ENCODE measurements around the gene AATF. TPM values are rescaled to one million over a fixed set of nuclear protein-coding genes. Genes with fewer than 3 reads are reported as not detected.

AATF gene
- total RNA-seq, 1 donor from 2014 or later: 25.0 TPM

DNA sequence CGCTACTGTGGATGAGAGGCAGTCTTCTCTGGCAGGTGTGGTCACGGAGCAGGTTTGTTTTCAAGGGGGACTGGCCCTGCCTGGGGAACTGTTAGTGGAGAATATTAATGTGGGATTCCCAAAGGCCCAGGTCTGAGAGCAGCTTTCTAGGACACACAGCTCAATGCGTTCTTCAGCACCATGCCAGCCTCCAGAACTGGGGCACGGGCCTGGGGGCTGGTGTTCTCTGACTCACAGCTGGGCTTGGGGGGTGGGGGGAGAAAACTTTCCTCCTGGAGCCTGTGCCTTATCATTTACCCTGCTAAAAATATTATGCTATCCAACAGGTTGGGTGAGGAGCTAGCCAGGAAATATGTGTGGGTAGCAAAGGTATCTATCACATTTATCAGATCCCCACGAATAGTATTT is 24.9 kb upstream of the AATF start:
- Mint-ChIP-seq H3K27me3 (ENCODE audit: unreplicated experiment) (peaks cover 7% of the 10 kb centered on the region), H3K4me3 (ENCODE audit: unreplicated experiment) (no peak overlapping the region), H3K9me3 (ENCODE audit: unreplicated experiment) (no peaks in the 10 kb centered on the region), H3K27ac (ENCODE audit: unreplicated experiment) (no peak overlapping the region), H3K4me1 (ENCODE audit: unreplicated experiment) (peaks cover 18% of the 10 kb centered on the region), H3K36me3 (ENCODE audit: low read depth, unreplicated experiment) (peaks cover 4% of the 10 kb centered on the region)
- TF ChIP-seq CTCF (IDR thresholded peaks at IDR 0.05; ENCODE audit: unreplicated experiment): no peak
- no peak for DNase-seq (ENCODE audit: low spot score)

- peaks cover 7% of the 10 kb centered on the region for H3K27me3 Mint-ChIP-seq (ENCODE audit: unreplicated experiment)
- H3K36me3 Mint-ChIP-seq (ENCODE audit: low read depth, unreplicated experiment): peaks cover 4% of the 10 kb centered on the region
- H3K27ac Mint-ChIP-seq (ENCODE audit: unreplicated experiment): no peak overlapping the region
- H3K4me1 Mint-ChIP-seq (ENCODE audit: unreplicated experiment): peaks cover 17% of the 10 kb centered on the region
- no peak for DNase-seq (ENCODE audit: low spot score)
- no peak overlapping the region for H3K4me3 Mint-ChIP-seq (ENCODE audit: unreplicated experiment)
- no peak for TF ChIP-seq CTCF (IDR thresholded peaks at IDR 0.05; ENCODE audit: unreplicated experiment)
- no peaks in the 10 kb centered on the region for H3K9me3 Mint-ChIP-seq (ENCODE audit: unreplicated experiment)
Measured at GRCh38 chr17:36926226-36926625, 22.5 kb upstream of the AATF start.

DNA sequence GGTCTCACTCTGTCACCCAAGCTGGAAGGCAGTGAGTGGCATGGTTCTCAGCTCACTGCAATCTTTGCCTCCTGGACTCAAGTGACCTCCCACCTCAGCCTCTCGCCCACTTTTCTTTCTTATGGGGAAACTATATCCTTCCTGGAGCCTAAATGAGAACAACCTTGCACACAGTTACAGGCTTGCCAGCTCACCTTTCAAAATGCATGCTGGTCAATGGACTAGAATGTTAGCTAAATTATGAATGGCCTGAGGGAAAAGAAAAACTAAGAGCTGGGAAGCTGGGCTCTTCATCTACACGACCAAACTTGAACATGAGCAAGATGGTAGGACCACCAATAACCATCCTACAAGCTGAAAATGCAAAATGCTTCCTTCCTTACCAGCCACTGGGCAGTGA is 22.1 kb upstream of the AATF start:
- H3K4me1 Mint-ChIP-seq (ENCODE audit: unreplicated experiment): peaks cover 21% of the 10 kb centered on the region
- peaks cover 4% of the 10 kb centered on the region for H3K36me3 Mint-ChIP-seq (ENCODE audit: low read depth, unreplicated experiment)

GRCh38 chr17:36928471-36929345 is 20.0 kb upstream of the AATF start:
- H3K4me3 Mint-ChIP-seq (ENCODE audit: unreplicated experiment): no peak overlapping the region
- peaks cover 21% of the 10 kb centered on the region for H3K27me3 Mint-ChIP-seq (ENCODE audit: unreplicated experiment)
- no peak for TF ChIP-seq CTCF (IDR thresholded peaks at IDR 0.05; ENCODE audit: unreplicated experiment)
- H3K27ac Mint-ChIP-seq (ENCODE audit: unreplicated experiment): no peak overlapping the region
- H3K36me3 Mint-ChIP-seq (ENCODE audit: low read depth, unreplicated experiment): no peaks in the 10 kb centered on the region
- peaks cover 37% of the 10 kb centered on the region for H3K4me1 Mint-ChIP-seq (ENCODE audit: unreplicated experiment)
- H3K9me3 Mint-ChIP-seq (ENCODE audit: unreplicated experiment): no peaks in the 10 kb centered on the region
- no peak for DNase-seq (ENCODE audit: low spot score)

More for the DNA sequence above, 22.1 kb upstream of the AATF start:
- Mint-ChIP-seq H3K4me3 (ENCODE audit: unreplicated experiment) (no peak overlapping the region), H3K27ac (ENCODE audit: unreplicated experiment) (no peak overlapping the region), H3K27me3 (ENCODE audit: unreplicated experiment) (peaks cover 10% of the 10 kb centered on the region), H3K9me3 (ENCODE audit: unreplicated experiment) (no peaks in the 10 kb centered on the region)
- TF ChIP-seq CTCF (IDR thresholded peaks at IDR 0.05; ENCODE audit: unreplicated experiment): no peak
- DNase-seq (ENCODE audit: low spot score): no peak

DNA sequence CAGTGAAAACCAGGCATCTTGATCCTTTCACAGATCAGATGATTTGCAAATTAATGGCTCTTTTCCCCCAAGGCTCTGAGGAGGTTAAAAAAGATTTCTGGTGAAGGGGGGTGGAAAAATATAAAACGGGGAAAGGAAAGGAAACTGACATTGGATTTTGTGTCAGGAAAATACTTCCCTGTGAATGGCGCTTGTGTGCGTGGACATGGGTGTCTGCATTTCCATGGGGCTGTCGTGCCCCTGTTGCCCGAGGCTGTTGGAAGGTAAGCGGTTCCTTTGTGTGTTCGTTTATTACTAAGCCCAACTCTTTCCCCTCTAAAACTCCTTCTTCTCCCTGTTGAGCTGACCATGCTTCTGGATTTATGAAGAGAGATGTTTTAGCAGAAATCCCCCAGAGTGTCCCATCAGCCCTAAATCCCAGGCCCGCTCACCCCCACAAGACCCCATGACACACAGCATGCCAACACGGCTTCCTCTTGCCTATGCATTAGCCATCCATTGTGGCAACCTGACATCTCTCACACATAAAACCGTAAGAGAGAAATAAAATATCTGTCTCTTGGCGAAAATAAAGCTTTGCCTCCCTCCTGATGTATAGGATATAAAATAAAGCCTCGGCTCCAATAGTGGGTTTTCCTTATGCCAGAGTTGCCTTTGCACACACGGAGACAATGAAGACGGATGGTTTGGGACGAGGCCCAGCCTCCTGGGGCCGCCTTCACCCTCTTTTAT is 18.7 kb upstream of the AATF start:
- Mint-ChIP-seq H3K27ac (ENCODE audit: unreplicated experiment) (no peak overlapping the region), H3K4me3 (ENCODE audit: unreplicated experiment) (no peak overlapping the region), H3K36me3 (ENCODE audit: low read depth, unreplicated experiment) (no peaks in the 10 kb centered on the region), H3K9me3 (ENCODE audit: unreplicated experiment) (no peaks in the 10 kb centered on the region), H3K27me3 (ENCODE audit: unreplicated experiment) (peaks cover 23% of the 10 kb centered on the region), H3K4me1 (ENCODE audit: unreplicated experiment) (peaks cover 41% of the 10 kb centered on the region)
- TF ChIP-seq CTCF (IDR thresholded peaks at IDR 0.05; ENCODE audit: unreplicated experiment): no peak
- DNase-seq (ENCODE audit: low spot score): no peak
